HCT116 (cell line): ENCODE measurements around the gene SORCS2. TPM values are rescaled to one million over a fixed set of nuclear protein-coding genes. Genes with fewer than 3 reads are reported as not detected.

Experiments used
- ATAC-seq: fragments of 200-7000 bp; cut with Tn5 transposase; 2 replicates; pipeline ENCODE4 v1.9.1; 2020; ENCODE audit warnings: mild to moderate bottlenecking, moderate library complexity
- BruUV-seq: library from RNA; stranded (reverse); fragments of 400-500 nt; replicated peaks from 2 replicates; lab custom pipeline; 2021; lab: Mats Ljungman, UMichigan
- CTCF ChIA-PET: fragments of 300-600 bp; sonication (Branson Sonifier 250); formaldehyde crosslinking; loops from one replicate; lab custom pipeline; 2021; ENCODE audit warnings: antibody characterized with exemption; lab: Charles Lee
- POLR2A ChIA-PET: fragments of 300-600, 350-600 bp; sonication (Branson Sonifier 250); formaldehyde crosslinking; loops from one replicate; lab custom pipeline; 2021; ENCODE audit warnings: antibody characterized with exemption; lab: Charles Lee
- RAD21 ChIA-PET, 2 experiments: fragments of 300-600 bp; sonication (Branson Sonifier 250); formaldehyde crosslinking; loops; one replicate each; lab custom pipeline; 2023; ENCODE audit warnings: low total read pairs in 2 of 2; ENCODE audit not compliant: uncharacterized antibody in 2 of 2, unreplicated experiment in 2 of 2, low non-redundant PET in 1 of 2; lab: Charles Lee
- DNase-seq: peaks from one replicate; pipeline ENCODE4 v3.0.0-alpha.2; 2010; ENCODE audit warnings: low read depth, low spot score
- H2AFZ ChIP-seq: fragments of 200-600 bp; shearing (Covaris generic), sonication (generic); 2 replicates; pipeline ENCODE4 v1.6.1; 2017; ENCODE audit warnings: low read depth, mixed run types, mixed read lengths, antibody characterized with exemption, low read length; ENCODE audit not compliant: poor library complexity, severe bottlenecking
- H3K27ac ChIP-seq: 2 replicates; pipeline ENCODE4 v1.5.1; 2012; ENCODE audit warnings: low read depth, low read length
- H3K27me3 ChIP-seq: fragments of 200-600 bp; sonication (generic); 2 replicates; pipeline ENCODE4 v1.6.1; 2016; ENCODE audit warnings: mixed run types, low read length, mixed read lengths; ENCODE audit not compliant: insufficient read depth
- H3K36me3 ChIP-seq, 2 experiments: fragments of 200-500 bp in 1 of 2; fragments of 200-600 bp in 1 of 2; sonication (Bioruptor generic) in 1 of 2; sonication (generic) in 1 of 2; 2 replicates each; pipeline versions ENCODE4 v1.5.1 to v1.6.1; 2014 to 2016; ENCODE audit warnings: low read length in 2 of 2, inconsistent platforms in 1 of 2, mixed read lengths in 1 of 2, mixed run types in 1 of 2; ENCODE audit not compliant: insufficient read depth in 2 of 2, control insufficient read depth in 1 of 2
- H3K4me1 ChIP-seq, 2 experiments: fragments of 200-600 bp in 1 of 2; sonication (generic) in 1 of 2; 2 replicates each; pipeline versions ENCODE4 v1.5.1 to v1.6.1; 2012 to 2017; ENCODE audit warnings: low read length in 2 of 2, inconsistent platforms in 1 of 2, mild to moderate bottlenecking in 1 of 2, mixed read lengths in 1 of 2, mixed run types in 1 of 2, moderate library complexity in 1 of 2; ENCODE audit not compliant: insufficient read depth in 2 of 2, control insufficient read depth in 1 of 2
- H3K4me2 ChIP-seq: fragments of 200-600 bp; sonication (generic); 2 replicates; pipeline ENCODE4 v1.6.1; 2017; ENCODE audit warnings: mixed run types, low read length, mixed read lengths
- H3K4me3 ChIP-seq, 2 experiments: fragments of 200-600 bp in 1 of 2; sonication (generic) in 1 of 2; replicated peaks in 1 of 2; 2 replicates each; pipeline ENCODE4 v1.5.1; 2011 to 2016; ENCODE audit warnings: low read length in 2 of 2, control low read depth in 1 of 2, low read depth in 1 of 2, mild to moderate bottlenecking in 1 of 2, mixed read lengths in 1 of 2, mixed run types in 1 of 2
- H3K79me2 ChIP-seq: fragments of 200-600 bp; sonication (generic); 2 replicates; pipeline ENCODE4 v1.6.1; 2017; ENCODE audit warnings: mild to moderate bottlenecking, mixed run types, low read length, moderate library complexity, mixed read lengths; ENCODE audit not compliant: insufficient read depth
- H3K9ac ChIP-seq: fragments of 200-600 bp; sonication (generic); 2 replicates; pipeline ENCODE4 v1.6.1; 2016; ENCODE audit warnings: low read length, mixed read lengths
- H3K9me2 ChIP-seq: fragments of 200-600 bp; sonication (generic), shearing (Covaris generic); 2 replicates; pipeline ENCODE4 v1.6.1; 2017; ENCODE audit warnings: mixed run types, mild to moderate bottlenecking, moderate library complexity; ENCODE audit not compliant: insufficient read depth
- H3K9me3 ChIP-seq, 2 experiments: fragments of 200-500 bp in 1 of 2; fragments of 200-600 bp in 1 of 2; sonication (Bioruptor generic) in 1 of 2; sonication (generic) in 1 of 2; 2 replicates each; pipeline ENCODE4 v1.6.1; 2014 to 2017; ENCODE audit warnings: low read length in 2 of 2, mixed read lengths in 2 of 2, inconsistent platforms in 1 of 2, low read depth in 1 of 2, mild to moderate bottlenecking in 1 of 2, mixed run types in 1 of 2, moderate library complexity in 1 of 2; ENCODE audit not compliant: control insufficient read depth in 1 of 2, insufficient read depth in 1 of 2
- H4K20me1 ChIP-seq: fragments of 200-600 bp; sonication (generic), shearing (Covaris generic); 2 replicates; pipeline ENCODE4 v1.6.1; 2017; ENCODE audit warnings: mixed run types, mild to moderate bottlenecking, moderate library complexity; ENCODE audit not compliant: insufficient read depth
- ATF3 ChIP-seq: IDR thresholded peaks from 2 replicates; pipeline ENCODE4 v1.6.1; 2012
- CEBPB ChIP-seq: IDR thresholded peaks from 2 replicates; pipeline ENCODE4 v1.6.1; 2012; ENCODE audit warnings: low read depth
- EZH2 ChIP-seq: fragments of 200-600 bp; sonication (generic); IDR thresholded peaks from 2 replicates; pipeline ENCODE4 v1.6.1; 2017; ENCODE audit warnings: antibody characterized with exemption, mixed run types
- JUND ChIP-seq: IDR thresholded peaks from 2 replicates; pipeline ENCODE4 v1.6.1; 2012
- POLR2A ChIP-seq: IDR thresholded peaks from 2 replicates; pipeline ENCODE4 v1.7.0; 2011; ENCODE audit warnings: borderline replicate concordance; ENCODE audit not compliant: insufficient read depth, insufficient read length; ENCODE audit errors: extremely low read depth
- POLR2AphosphoS5 ChIP-seq: IDR thresholded peaks from 2 replicates; pipeline ENCODE4 v1.6.1; 2011; ENCODE audit warnings: mild to moderate bottlenecking, low read depth, low read length, moderate library complexity
- SIN3A ChIP-seq: IDR thresholded peaks from 2 replicates; pipeline ENCODE4 v1.6.1; 2012; ENCODE audit warnings: low read depth
- TCF7L2 ChIP-seq: IDR thresholded peaks from 2 replicates; pipeline ENCODE4 v1.7.0; 2011; ENCODE audit warnings: borderline replicate concordance, inconsistent platforms; ENCODE audit not compliant: insufficient read depth, insufficient read length; ENCODE audit errors: extremely low read depth
- ZFX ChIP-seq: fragments of 450-650 bp; IDR thresholded peaks from 2 replicates; pipeline ENCODE4 v1.6.1; 2017
- ZNF274 ChIP-seq: fragments of 200-500 bp; sonication (Bioruptor generic); IDR thresholded peaks from 2 replicates; pipeline ENCODE4 v1.6.1; 2014; ENCODE audit warnings: mild to moderate bottlenecking, low read depth, low read length, inconsistent platforms
- intact Hi-C: fragments of 100-400 bp; cut with micrococcal nuclease; formaldehyde crosslinking; loops from 2 replicates; pipeline ENCODE4 v1.10.0; 2022
- total RNA-seq: library from RNA; stranded (reverse); gene quantifications from one replicate; pipeline ENCODE4 v1.2.1, GENCODE V29; 2021; ENCODE audit not compliant: unreplicated experiment
- TF ChIP-seq, protein P1 (sequence below): IDR thresholded peaks from 2 replicates; pipeline ENCODE4 v1.6.1; 2011; ENCODE audit warnings: mild to moderate bottlenecking, low read length, moderate library complexity; ENCODE audit not compliant: insufficient replicate concordance; ENCODE audit errors: extremely low read depth
- TF ChIP-seq, protein P2 (sequence below), 3 experiments: fragments of 200-600 bp in 1 of 3; sonication (generic) in 1 of 3; IDR thresholded peaks in 2 of 3; conservative IDR thresholded peaks in 1 of 3; 2 replicates each; pipeline ENCODE4 v1.5.1; 2012 to 2017; ENCODE audit warnings: low read depth in 2 of 3, low read length in 2 of 3, antibody characterized with exemption in 1 of 3, borderline replicate concordance in 1 of 3, control low read depth in 1 of 3, mild to moderate bottlenecking in 1 of 3, mixed read lengths in 1 of 3, mixed run types in 1 of 3, moderate library complexity in 1 of 3; ENCODE audit not compliant: insufficient read depth in 1 of 3
- TF ChIP-seq, protein P3 (sequence below): IDR thresholded peaks from 2 replicates; pipeline ENCODE4 v1.6.1; 2012

SORCS2 gene
- total RNA-seq, 1 experiment from 2014 or later: 0.37 TPM

- TF ChIP-seq, protein P1, sequence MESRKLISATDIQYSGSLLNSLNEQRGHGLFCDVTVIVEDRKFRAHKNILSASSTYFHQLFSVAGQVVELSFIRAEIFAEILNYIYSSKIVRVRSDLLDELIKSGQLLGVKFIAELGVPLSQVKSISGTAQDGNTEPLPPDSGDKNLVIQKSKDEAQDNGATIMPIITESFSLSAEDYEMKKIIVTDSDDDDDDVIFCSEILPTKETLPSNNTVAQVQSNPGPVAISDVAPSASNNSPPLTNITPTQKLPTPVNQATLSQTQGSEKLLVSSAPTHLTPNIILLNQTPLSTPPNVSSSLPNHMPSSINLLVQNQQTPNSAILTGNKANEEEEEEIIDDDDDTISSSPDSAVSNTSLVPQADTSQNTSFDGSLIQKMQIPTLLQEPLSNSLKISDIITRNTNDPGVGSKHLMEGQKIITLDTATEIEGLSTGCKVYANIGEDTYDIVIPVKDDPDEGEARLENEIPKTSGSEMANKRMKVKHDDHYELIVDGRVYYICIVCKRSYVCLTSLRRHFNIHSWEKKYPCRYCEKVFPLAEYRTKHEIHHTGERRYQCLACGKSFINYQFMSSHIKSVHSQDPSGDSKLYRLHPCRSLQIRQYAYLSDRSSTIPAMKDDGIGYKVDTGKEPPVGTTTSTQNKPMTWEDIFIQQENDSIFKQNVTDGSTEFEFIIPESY: no peak
- no peak for TF ChIP-seq POLR2A
- TF ChIP-seq CEBPB: no peak
- TF ChIP-seq, all 23 proteins: peak for 0
These were observed 76.6 kb downstream of the SORCS2 start (continued) for GRCh38 chr4:7268941-7269340.

- no peaks in the 10 kb centered on the region for H3K79me2 ChIP-seq
- H3K36me3 ChIP-seq: no peaks in the 10 kb centered on the region
- intact Hi-C loops: no loop called here
- no peaks in the 10 kb centered on the region for H3K9me2 ChIP-seq
- no peak for TF ChIP-seq ATF3
- no peak for TF ChIP-seq ZNF274
- no peak for TF ChIP-seq TCF7L2
- TF ChIP-seq EZH2: no peak
- TF ChIP-seq CEBPB: no peak
- TF ChIP-seq POLR2AphosphoS5: no peak
- no peak for TF ChIP-seq ZFX
- no peak for TF ChIP-seq SIN3A
- TF ChIP-seq, protein P2, sequence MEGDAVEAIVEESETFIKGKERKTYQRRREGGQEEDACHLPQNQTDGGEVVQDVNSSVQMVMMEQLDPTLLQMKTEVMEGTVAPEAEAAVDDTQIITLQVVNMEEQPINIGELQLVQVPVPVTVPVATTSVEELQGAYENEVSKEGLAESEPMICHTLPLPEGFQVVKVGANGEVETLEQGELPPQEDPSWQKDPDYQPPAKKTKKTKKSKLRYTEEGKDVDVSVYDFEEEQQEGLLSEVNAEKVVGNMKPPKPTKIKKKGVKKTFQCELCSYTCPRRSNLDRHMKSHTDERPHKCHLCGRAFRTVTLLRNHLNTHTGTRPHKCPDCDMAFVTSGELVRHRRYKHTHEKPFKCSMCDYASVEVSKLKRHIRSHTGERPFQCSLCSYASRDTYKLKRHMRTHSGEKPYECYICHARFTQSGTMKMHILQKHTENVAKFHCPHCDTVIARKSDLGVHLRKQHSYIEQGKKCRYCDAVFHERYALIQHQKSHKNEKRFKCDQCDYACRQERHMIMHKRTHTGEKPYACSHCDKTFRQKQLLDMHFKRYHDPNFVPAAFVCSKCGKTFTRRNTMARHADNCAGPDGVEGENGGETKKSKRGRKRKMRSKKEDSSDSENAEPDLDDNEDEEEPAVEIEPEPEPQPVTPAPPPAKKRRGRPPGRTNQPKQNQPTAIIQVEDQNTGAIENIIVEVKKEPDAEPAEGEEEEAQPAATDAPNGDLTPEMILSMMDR (IDR thresholded peaks at IDR 0.05 in 2 of 3, conservative IDR thresholded peaks at IDR 0.05 in 1 of 3; ENCODE audit: borderline replicate concordance in 1 of 3, insufficient read depth in 1 of 3, low read depth in 2 of 3, low read length in 2 of 3): no peak
- TF ChIP-seq, protein P3, sequence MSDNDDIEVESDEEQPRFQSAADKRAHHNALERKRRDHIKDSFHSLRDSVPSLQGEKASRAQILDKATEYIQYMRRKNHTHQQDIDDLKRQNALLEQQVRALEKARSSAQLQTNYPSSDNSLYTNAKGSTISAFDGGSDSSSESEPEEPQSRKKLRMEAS: no peak
- no peak for TF ChIP-seq JUND
- TF ChIP-seq, all 23 proteins: peak for 0
- H2AFZ ChIP-seq: no peak overlapping the region
- BruUV-seq: no TSS peak
- ATAC-seq: no peak
- no peak overlapping the region for H3K9ac ChIP-seq
- no peak overlapping the region for H3K27ac ChIP-seq
- RAD21 ChIA-PET: no interaction called here
- POLR2A ChIA-PET: no interaction called here
- no peaks in the 10 kb centered on the region for H4K20me1 ChIP-seq
- peaks cover 2 to 16% of the 10 kb centered on the region in 2 experiments; a peak in 2 of 4 replicates for H3K4me1 ChIP-seq
- H3K9me3 ChIP-seq: no peaks in the 10 kb centered on the region
- CTCF ChIA-PET: no interaction called here
- H3K4me2 ChIP-seq: no peak overlapping the region
- no peak overlapping the region for H3K4me3 ChIP-seq
- H3K27me3 ChIP-seq: peaks cover 7% of the 10 kb centered on the region; the same call in 1 of the 2 replicates
- no peak for DNase-seq
These were observed 77.8 kb downstream of the SORCS2 start for GRCh38 chr4:7270121-7270520.
